Neural crest cell (in vitro differentiated cells): Measurements from ENCODE around the gene MPO. TPM values are rescaled to one million over a fixed set of nuclear protein-coding genes. Genes with fewer than 3 reads are reported as not detected.

Experiments
- DNase-seq: peaks from one replicate; pipeline ENCODE4 v3.0.0; 2021; ENCODE audit warnings: low read depth, mixed read lengths, low spot score
- H3K27ac Mint-ChIP-seq: one replicate; pipeline ENCODE4 v1.8.0; 2021; ENCODE audit warnings: mild to moderate bottlenecking, mixed read lengths; ENCODE audit not compliant: unreplicated experiment
- H3K27me3 Mint-ChIP-seq: 2 replicates; pipeline ENCODE4 v1.8.0; 2021; ENCODE audit warnings: low read depth, mild to moderate bottlenecking, mixed read lengths
- H3K36me3 Mint-ChIP-seq: 2 replicates; pipeline ENCODE4 v1.8.0; 2021; ENCODE audit warnings: low read depth, mild to moderate bottlenecking, mixed read lengths
- H3K4me1 Mint-ChIP-seq: 2 replicates; pipeline ENCODE4 v1.8.0; 2021; ENCODE audit warnings: mixed read lengths
- H3K4me3 Mint-ChIP-seq: one replicate; pipeline ENCODE4 v1.8.0; 2021; ENCODE audit warnings: mild to moderate bottlenecking, mixed read lengths
- H3K9me3 Mint-ChIP-seq: 2 replicates; pipeline ENCODE4 v1.8.0; 2021; ENCODE audit warnings: mixed read lengths
- long read RNA-seq: library from polyadenylated mRNA; unstranded; transcript quantifications from one replicate; pipeline ENCODE4 v2.0.0, GENCODE V29; 2020
- total RNA-seq: library from RNA; stranded (reverse); gene quantifications from 2 replicates; pipeline ENCODE4 v1.2.1, GENCODE V29; 2021
- TF ChIP-seq, protein P1 (sequence below): fragments of 200-600 bp; sonication (generic); conservative IDR thresholded peaks from 2 replicates; pipeline ENCODE4 v1.5.0; 2021; ENCODE audit warnings: antibody characterized with exemption, mild to moderate bottlenecking

Gene MPO, protein sequence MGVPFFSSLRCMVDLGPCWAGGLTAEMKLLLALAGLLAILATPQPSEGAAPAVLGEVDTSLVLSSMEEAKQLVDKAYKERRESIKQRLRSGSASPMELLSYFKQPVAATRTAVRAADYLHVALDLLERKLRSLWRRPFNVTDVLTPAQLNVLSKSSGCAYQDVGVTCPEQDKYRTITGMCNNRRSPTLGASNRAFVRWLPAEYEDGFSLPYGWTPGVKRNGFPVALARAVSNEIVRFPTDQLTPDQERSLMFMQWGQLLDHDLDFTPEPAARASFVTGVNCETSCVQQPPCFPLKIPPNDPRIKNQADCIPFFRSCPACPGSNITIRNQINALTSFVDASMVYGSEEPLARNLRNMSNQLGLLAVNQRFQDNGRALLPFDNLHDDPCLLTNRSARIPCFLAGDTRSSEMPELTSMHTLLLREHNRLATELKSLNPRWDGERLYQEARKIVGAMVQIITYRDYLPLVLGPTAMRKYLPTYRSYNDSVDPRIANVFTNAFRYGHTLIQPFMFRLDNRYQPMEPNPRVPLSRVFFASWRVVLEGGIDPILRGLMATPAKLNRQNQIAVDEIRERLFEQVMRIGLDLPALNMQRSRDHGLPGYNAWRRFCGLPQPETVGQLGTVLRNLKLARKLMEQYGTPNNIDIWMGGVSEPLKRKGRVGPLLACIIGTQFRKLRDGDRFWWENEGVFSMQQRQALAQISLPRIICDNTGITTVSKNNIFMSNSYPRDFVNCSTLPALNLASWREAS
- not detected in 2 replicates for total RNA-seq
- long read RNA-seq: 0 reads

DNA sequence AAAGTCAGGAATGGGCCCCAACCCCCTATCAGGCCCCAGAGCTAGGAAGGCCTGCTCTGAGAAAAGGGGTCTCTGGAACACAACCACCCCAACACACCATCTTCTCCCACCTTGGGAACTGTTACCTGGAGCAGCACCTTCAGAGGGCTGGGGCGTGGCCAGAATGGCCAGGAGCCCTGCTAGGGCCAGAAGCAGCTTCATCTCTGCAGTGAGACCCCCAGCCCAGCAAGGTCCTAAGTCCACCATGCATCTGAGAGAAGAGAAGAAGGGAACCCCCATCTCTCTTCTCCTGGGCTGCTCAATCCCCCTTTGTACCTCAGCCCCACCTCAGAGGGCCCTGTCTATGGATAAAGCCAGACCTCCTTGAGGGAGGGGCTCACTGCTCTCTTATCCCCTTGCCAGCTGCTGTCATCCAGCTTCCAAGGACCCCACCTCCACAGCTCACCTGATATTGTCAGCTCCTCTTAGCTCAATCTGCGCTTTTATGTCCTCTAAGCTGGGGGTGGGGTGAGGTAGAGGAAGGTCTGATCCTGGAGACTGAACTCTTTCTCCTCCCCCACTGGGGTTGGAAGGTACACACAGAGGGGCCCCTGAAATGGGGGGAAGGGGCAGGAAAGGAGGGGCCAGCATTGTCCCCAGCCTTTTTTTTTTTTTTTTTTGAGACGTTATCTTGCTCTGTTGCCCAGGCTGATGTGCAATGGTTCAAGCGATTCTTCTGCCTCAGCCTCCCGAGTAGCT lies at the start of gene MPO:
Gene MPO, minus strand, starts transcription at position 456 of the 738 bp plus-strand sequence. Its CDS starts 177 bp downstream, at position 279.
- H3K4me3 Mint-ChIP-seq: no peak within 1 kb of the TSS
- no peak within 1 kb of the TSS for H3K27ac Mint-ChIP-seq

DNA sequence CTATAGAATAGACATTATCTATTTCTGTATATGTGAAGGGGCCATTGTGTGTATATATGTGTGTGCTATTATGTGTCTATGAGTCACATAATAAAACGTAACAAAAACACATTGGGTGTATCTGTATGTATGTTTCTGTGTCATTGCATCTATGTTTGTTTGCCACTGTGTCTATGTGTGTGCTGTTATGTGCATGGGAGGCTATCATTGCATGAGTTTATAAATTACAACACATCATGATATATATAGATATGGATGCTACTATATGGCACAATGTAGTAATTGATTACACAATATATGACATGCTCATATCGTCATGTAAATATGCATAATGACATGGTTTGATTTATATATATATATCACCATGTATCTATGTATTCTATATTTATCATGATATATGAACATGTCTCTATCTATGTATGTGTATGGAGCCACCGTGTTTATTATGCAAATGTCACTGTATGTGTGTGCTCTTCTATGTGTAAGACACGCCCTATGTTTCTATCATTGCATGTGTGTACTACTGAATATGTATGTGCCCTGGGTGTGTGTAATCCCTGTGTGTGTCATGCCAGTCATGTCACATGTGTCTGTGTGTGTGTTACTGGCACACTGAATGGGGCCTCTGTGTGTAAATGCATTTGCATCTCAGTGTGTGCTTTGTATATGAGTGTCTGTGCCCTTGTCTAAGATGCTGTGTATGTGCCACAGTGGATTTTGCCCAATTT lies 49.2 kb upstream of the MPO start:
- no peaks in the 10 kb centered on the region for H3K27me3 Mint-ChIP-seq
- H3K4me3 Mint-ChIP-seq: peak overlapping the region; percentile 56
- TF ChIP-seq, protein P1, sequence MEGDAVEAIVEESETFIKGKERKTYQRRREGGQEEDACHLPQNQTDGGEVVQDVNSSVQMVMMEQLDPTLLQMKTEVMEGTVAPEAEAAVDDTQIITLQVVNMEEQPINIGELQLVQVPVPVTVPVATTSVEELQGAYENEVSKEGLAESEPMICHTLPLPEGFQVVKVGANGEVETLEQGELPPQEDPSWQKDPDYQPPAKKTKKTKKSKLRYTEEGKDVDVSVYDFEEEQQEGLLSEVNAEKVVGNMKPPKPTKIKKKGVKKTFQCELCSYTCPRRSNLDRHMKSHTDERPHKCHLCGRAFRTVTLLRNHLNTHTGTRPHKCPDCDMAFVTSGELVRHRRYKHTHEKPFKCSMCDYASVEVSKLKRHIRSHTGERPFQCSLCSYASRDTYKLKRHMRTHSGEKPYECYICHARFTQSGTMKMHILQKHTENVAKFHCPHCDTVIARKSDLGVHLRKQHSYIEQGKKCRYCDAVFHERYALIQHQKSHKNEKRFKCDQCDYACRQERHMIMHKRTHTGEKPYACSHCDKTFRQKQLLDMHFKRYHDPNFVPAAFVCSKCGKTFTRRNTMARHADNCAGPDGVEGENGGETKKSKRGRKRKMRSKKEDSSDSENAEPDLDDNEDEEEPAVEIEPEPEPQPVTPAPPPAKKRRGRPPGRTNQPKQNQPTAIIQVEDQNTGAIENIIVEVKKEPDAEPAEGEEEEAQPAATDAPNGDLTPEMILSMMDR: no peak
- peaks cover 39% of the 10 kb centered on the region for H3K4me1 Mint-ChIP-seq
- DNase-seq: no peak
- H3K9me3 Mint-ChIP-seq: no peaks in the 10 kb centered on the region
- no peak overlapping the region for H3K27ac Mint-ChIP-seq
- H3K36me3 Mint-ChIP-seq: no peaks in the 10 kb centered on the region

More for the DNA sequence above, at the start of gene MPO:
- DNase-seq: no peak
- Mint-ChIP-seq H3K9me3 (no peaks in the 10 kb centered on the region), H3K4me1 (no peaks in the 10 kb centered on the region), H3K36me3 (no peaks in the 10 kb centered on the region), H3K27me3 (peaks cover 10% of the 10 kb centered on the region)
- TF ChIP-seq, protein P1: no peak

DNA sequence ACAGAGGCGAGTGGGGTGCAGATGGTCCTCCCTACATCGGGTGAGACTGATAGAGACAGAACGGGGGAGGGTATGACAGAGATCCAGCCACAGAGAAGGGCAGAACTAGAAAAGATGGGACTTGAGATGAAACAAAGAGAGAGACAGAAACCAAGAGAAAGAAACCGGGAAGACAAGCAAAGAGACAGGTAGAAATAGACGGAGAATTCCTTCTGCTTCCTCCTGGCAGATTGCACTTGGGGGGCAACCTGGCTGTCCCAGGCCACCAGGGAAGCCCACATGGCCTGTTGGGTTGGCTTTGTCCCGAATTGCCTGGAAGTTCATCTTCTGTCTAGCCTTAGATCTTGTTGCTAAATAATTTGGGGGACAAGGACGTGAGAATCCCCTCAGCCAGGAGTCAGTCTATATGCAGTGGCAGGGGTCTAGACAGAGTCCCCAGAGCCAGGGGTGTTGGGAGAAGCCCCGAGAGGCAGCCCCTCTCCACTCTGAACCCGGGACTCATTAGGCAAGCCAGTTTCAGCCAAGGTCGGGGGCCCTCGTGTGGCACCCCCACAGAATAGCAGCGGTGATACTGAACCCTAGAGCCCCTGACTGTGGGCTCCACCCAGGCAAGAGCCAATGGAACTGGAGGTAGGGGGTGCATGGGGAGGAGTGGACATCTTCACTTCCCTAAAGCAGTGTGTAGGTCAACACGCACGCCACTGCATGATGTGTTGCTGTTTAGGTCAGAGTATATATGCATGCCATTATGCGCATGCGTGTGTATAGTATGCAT lies 48.5 kb upstream of the MPO start:
- H3K4me1 Mint-ChIP-seq: peaks cover 40% of the 10 kb centered on the region

DNA sequence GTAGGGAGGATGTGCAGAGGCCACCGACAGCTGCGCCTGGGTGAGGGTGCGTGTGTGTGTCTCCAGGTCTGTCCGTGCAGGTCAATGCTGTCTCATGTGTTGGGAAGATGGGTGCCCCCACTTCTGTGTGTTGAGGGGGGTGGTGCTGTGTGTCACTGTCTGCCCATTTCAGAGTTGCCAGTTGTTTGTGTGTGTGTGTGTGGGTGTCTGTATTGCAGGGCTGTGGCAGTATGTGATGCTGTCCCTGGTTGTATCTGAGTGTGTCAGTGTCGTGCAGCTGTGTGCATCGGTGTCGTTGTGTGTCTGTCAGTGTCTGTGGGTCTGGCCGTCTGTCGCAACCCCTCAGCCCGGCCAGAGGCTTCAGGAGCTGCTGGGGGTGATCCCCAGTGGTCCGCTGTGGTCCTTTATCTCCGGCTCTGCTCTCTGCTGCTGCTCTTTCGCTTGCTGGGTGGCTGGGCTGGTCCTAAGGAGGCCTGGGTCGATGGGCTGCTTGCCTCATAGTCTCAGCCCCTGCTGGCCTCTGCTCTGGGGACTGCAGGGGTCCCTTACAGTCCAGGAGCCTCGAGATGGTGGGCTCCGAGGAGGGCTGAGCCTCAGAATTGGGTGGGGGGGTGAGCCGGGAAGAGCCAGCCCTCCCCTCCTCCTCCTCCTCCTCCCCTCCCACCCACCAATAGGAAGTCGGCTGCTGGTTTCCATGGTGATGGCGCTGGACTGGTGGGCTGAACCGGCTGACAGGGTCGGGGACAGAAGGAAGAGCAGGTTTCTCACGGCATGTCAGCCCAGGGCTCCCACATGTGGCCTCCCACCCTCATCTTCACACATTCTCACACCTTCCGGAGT lies 47.7 kb upstream of the MPO start, which contains the start of gene TSPOAP1:
Gene TSPOAP1, minus strand, starts transcription at position 601 of the 840 bp plus-strand sequence. CDS start 875 bp downstream, outside the sequence.
- Mint-ChIP-seq H3K4me3 (peak within 1 kb of the TSS; percentile 64), H3K4me1 (peaks cover 40% of the 10 kb centered on the region), H3K27ac (peak within 1 kb of the TSS; percentile 63), H3K36me3 (no peaks in the 10 kb centered on the region), H3K27me3 (no peaks in the 10 kb centered on the region), H3K9me3 (no peaks in the 10 kb centered on the region)
- TF ChIP-seq, protein P1: no peak
- peak; percentile 58 for DNase-seq

More for the DNA sequence above, 48.5 kb upstream of the MPO start:
- Mint-ChIP-seq H3K4me3 (peak overlapping the region; percentile 64), H3K27ac (peak overlapping the region; percentile 63), H3K36me3 (no peaks in the 10 kb centered on the region), H3K9me3 (no peaks in the 10 kb centered on the region), H3K27me3 (no peaks in the 10 kb centered on the region)
- DNase-seq: no peak
- TF ChIP-seq, protein P1: no peak
